ENCODE measurements around the gene MISP.

Gene MISP

GRCh38 chr19:808423-808775 lies 57.5 kb downstream of the MISP start:
- no peak for DNase-seq (ENCODE audit: low spot score)

GRCh38 chr19:810077-810855 lies 59.4 kb downstream of the MISP start:
- no peak for DNase-seq (ENCODE audit: low spot score)

- DNase-seq (ENCODE audit: low spot score): no peak
Observed at GRCh38 chr19:810883-811489, 60.1 kb downstream of the MISP start.

GRCh38 chr19:811506-812048 lies 60.7 kb downstream of the MISP start:
- DNase-seq (ENCODE audit: low spot score): no peak

- DNase-seq (ENCODE audit: low spot score): no peak
Observed at GRCh38 chr19:812049-812746, 61.3 kb downstream of the MISP start.

GRCh38 chr19:812747-813218 lies 61.9 kb downstream of the MISP start:
- no peak for DNase-seq (ENCODE audit: low spot score)

GRCh38 chr19:813219-814151 lies 62.6 kb downstream of the MISP start:
- no peak for DNase-seq (ENCODE audit: low spot score)

Data from cerebellar cortex (tissue), 1 donor.